GM19193 (cell line): ENCODE data around the gene MYRFL.

Source experiments
- POLR2A ChIP-seq: IDR thresholded peaks from 4 replicates; pipeline ENCODE4 v1.6.1; 2011; ENCODE audit not compliant: insufficient read depth, insufficient read length; ENCODE audit errors: extremely low read depth

The MYRFL gene

GRCh38 chr12:69969011-69969410, 144.0 kb downstream of the MYRFL start:
- TF ChIP-seq POLR2A, result no peak

GRCh38 chr12:69972136-69972535, 147.1 kb downstream of the MYRFL start:
- no peak for TF ChIP-seq POLR2A

DNA sequence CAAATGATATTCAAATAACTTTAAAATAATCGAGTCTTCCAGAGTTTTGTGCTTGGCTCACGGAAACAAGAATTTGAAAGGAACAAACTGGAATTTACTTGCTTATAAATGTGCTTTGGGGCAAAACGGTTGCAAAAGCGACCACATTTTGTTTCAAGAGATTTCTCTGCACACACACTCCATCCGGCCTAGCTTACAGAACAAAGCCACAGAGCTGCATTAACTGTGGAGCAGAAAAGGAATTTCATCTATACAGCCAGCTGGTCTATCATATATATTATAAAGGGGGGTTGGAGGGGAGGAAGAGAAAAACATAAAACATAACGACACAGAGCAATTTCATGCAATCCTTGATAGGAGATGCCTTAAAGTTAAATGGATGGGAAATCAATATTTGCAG, 153.0 kb downstream of the MYRFL start:
- TF ChIP-seq POLR2A, result no peak

DNA sequence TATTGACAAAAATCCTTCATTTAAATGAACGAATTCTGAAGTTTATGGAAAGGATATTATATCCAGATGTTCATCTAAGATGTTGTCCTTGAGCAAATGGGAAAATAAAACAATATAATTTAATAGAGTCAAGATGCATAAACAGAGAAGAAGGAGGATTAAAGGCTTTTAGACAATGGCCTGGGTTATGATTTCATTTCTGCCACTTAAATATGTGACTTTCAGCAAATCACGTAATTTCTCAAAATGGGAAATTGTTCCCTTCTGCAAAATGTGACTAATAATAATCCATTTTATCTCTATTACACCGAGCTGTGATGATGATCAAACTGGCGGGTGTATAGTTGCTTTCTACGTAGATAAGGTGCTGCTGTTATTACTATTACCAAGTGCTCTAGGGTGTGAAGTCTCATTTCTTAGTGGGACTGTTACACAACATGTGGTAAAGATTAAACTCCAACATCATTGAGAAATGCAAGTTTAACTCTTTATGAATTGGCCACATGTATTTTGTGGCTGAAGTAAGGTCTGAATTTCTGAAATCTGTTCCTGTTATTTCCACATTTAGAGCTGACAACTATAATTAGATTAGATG, 157.0 kb downstream of the MYRFL start:
- TF ChIP-seq POLR2A, result no peak

DNA sequence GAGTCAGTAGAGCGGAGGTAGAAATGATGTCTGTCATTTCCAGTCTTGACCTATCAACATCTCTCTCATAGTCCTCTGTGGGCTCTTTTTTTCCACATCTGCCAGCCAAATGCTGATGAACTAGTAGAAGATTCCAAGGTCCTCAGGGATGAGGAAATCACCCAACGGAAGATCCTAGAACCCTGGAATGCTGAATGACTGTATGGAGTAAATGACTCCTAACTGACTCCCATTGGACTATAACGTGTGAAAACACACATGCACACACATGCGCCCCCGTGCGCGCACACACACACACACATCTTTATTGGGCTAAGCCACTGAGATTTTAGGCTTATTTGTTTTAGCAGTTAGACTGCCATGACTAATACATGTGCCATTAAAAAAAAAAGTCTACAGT, 159.2 kb downstream of the MYRFL start:
- no peak for TF ChIP-seq POLR2A

- no peak for TF ChIP-seq POLR2A
Observed at GRCh38 chr12:69985656-69986055, 160.6 kb downstream of the MYRFL start.

DNA sequence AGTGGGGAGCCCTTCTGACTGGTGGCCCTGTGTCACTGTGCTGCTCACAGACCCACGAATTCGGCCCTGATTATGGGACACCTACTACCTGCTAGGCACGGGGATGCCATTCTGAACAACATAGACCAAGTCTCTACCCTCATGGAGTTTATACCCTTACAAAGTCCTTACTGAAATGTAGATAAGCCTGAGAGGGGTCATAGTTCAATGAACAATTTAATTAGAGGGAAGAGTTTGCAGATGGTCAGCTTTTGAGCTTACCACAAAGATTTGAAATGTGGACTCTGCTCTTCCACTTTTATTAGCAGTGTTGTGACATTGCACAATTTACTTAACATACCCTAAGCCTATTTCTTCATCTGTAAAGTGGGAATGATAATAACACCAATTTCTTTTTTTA, 161.1 kb downstream of the MYRFL start:
- TF ChIP-seq POLR2A, result no peak

DNA sequence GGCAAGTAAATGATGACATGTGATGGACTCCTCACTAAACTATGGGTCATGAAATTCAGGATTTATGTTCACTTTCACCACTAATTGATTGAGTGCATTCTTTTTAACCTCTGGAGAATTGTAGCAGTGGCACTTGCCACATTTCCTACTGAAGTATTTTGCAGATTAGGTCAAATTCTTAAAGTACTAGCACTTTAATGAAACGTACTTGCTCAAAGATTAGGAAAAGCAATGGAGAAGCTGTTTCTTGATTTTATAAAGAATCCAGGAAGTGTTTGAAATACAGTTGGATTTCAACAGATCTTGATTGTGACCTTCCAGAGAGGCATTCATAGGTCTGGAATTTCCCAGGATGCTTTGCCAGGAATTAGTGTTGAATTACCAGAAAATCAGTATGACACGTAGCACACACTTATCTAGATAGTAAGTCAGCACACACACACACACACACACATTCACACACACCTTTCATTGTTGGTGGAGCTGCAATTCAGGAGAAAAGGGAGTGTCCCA, 162.6 kb downstream of the MYRFL start:
- TF ChIP-seq POLR2A, result no peak

GRCh38 chr12:69988481-69989321, 163.7 kb downstream of the MYRFL start:
- no peak for TF ChIP-seq POLR2A

DNA sequence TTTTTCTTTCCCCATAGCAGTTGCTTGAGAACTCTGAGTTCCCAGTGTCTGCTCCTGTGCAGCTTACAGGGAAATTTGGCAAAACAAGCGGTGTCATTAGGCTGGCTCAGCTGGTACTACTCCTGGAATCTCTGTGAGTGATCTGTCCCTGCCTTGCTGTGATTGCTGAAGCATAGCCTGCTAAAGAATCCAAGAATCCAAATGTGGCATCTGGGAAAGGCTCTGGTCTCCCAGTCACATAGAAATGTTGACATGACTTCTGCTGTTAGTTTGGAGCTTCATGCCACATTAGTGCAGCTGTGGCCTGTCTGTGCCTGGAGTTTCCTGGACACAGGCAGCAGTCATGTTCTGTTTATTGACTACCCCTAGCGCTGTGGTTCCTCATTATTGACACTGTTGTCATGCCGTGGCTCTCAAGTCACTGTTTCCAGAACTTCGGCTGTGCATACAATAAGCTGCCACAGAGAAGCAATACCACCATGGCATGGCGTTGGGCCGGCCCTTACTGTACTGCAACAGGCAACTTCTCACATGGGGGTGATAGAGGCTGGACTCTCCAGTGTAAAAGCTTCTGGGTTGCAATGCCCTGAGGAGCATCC, 166.8 kb downstream of the MYRFL start:
- no peak for TF ChIP-seq POLR2A

DNA sequence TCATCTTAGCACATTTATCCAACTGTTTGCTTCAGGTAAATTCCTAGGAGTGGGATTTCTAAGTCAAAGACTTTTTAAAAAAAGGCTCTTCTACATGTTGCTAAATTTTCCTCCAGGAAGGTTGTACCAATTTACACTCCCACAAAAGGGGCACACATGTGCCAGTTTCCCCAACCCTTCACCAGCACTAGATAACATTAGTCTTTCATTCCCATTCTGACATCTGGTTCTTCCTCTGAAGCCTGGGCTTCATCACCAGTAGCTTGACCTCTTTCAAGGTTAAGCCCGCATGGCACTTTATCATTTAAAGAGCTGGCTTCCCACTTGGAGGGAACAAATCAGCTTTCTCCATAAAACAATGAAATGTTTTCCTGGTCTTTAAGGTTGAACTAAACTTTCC, 168.4 kb downstream of the MYRFL start:
- no peak for TF ChIP-seq POLR2A

DNA sequence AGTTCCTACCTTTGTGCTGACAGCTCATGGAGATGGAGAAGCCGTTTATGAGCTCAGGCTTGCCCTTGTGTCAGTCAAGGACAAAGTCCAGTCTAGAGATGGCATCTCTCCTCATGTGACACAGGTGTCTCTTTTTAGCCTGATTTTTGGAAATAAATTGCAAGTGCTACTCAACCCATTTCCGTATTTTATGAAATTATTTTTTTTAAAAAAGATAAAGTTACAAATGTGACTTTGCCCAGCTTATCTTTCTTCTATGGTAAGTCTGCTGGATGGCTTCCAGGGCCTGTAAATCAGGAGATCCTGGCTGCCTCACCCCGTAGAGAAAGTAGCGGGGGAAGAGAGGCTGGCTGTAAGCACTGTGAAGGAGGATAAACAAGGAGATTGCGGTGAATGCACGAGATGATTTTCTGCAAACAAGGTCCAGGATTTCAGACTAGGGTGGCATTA, 169.7 kb downstream of the MYRFL start:
- TF ChIP-seq POLR2A, result no peak

DNA sequence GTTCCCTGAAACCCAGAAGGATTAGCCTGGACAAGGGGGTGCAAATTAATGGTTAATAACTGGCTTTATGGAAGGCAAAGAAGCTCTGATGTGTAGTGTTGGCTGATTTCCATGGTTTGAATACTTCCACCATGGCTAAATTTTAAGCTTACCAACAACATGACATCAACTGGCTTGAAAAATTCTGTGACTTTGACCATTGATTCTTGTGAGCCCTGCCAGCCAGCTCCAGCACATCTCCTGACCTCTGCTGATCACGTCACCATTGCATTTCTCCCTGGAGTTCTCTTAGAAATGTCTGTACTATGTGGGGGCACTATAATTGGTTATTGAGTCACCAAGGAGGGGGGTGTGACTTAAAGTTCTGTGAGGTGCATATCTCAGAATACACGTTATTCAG, 171.2 kb downstream of the MYRFL start:
- no peak for TF ChIP-seq POLR2A

DNA sequence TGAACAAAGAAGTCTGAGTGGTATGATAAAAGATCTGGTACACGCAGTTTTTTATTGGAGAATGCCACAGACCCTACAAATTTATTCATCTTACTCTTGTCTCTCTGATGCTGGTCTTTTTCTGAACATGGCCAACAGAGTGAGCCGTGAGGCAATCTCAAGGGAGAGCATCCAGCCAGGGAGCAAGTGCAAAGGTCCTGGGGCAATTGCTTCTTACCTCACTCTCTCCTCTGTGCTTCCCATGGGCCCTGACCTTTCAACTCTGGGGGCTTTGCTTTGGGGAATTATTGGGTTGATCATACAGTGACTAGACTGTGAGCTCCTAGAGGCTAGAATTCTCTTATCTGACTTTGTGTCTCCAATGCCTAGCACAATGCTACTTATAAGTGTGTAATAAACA, 171.7 kb downstream of the MYRFL start:
- no peak for TF ChIP-seq POLR2A

- no peak for TF ChIP-seq POLR2A
Observed at GRCh38 chr12:69998011-69998410, 173.0 kb downstream of the MYRFL start.

GRCh38 chr12:69998922-69999321, 173.9 kb downstream of the MYRFL start:
- no peak for TF ChIP-seq POLR2A

- TF ChIP-seq POLR2A, result no peak
Observed at GRCh38 chr12:69999561-69999960, 174.5 kb downstream of the MYRFL start.
